ENCODE data around the gene PCP2. TPM values are rescaled to one million over a fixed set of nuclear protein-coding genes. Genes with fewer than 3 reads are reported as not detected.

Gene PCP2
- total RNA-seq, 1 experiment from 2014 or later: not detected

DNA sequence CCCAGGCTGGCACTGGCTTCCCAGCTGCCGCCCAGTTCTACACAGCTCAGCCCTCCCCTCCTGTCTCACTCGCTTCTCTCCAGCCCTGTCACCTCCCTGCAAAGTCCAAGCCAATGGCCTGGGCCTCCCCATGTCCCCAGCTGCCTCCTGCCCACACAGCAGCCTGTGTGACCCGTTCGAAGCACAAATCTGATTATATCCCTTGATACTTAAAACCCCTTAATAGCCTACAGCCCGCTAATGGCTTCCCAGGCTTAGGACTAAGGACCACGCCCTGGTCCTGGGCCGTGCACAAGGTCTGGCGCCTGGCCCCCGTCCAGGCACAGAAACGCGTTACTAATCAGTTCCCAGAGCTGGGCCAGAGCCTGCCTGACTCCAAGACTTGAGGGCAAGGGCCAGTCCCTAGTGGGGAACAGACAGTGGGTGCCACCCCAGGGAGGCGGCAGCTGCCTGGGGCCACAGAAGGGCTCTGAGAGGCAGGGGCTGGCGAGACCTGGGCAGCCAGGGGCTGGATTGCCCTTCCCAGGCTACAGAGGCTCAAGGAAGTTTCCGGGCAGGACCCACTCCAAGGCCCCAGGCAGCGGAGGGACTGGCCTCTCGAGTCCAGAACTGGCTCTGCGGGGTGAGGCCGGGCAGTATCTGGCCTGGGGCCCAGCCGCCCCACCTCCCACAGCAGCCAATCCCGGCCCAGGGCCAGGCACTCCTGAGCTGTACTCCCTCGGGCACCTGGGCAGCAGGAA, 14.6 kb downstream of the PCP2 start:
- Histone ChIP-seq H3K9me2 (replicated peaks; ENCODE audit: low read length) (no peaks in the 10 kb centered on the region), H3K9ac (ENCODE audit: low read length) (peak overlapping the region; percentile 2; the same call in 1 of the 2 replicates), H3F3A (ENCODE audit: low read length, unreplicated experiment) (no peaks in the 10 kb centered on the region), H3K27me3 (ENCODE audit: low read length) (no peaks in the 10 kb centered on the region), H3K4me3 (ENCODE audit: low read length) (no peak overlapping the region), H3K27ac (ENCODE audit: low read length) (peak overlapping the region; percentile 52), H3K36me3 (ENCODE audit: low read depth, low read length) (peaks cover 47% of the 10 kb centered on the region; the same call in 1 of the 2 replicates), H3K9me3 (ENCODE audit: low read length) (no peaks in the 10 kb centered on the region), H3K4me1 (ENCODE audit: insufficient read depth, low read length) (peaks cover 18% of the 10 kb centered on the region), H2AFZ (ENCODE audit: low read length) (no peak overlapping the region), H3K4me2 (ENCODE audit: low read length) (peak overlapping the region; percentile 11), H3K79me2 (ENCODE audit: low read length) (no peaks in the 10 kb centered on the region), H4K20me1 (ENCODE audit: low read length) (no peaks in the 10 kb centered on the region)
- intact Hi-C loops (cut with micrococcal nuclease): no loop called here
- CTCF ChIA-PET: interaction anchor here (0.6 to 1.3 kb wide), 2 partner anchors 51 to 180 kb away, joined by 4 to 5 read pairs (median 5); no protein-coding TSS in a partner anchor
- POLR2A ChIA-PET (ENCODE audit: unreplicated experiment): interaction anchor here (0.6 kb wide), 1 partner anchor 315 kb away, joined by 3 read pairs; no protein-coding TSS in a partner anchor
- ATAC-seq: peak; percentile 63
- no TSS peak for BruUV-seq (replicated peaks)
- peak; percentile 77 for DNase-seq
- TF ChIP-seq EZH2phosphoT487 (IDR thresholded peaks at IDR 0.05; ENCODE audit: borderline replicate concordance, low read length): no peak

DNA sequence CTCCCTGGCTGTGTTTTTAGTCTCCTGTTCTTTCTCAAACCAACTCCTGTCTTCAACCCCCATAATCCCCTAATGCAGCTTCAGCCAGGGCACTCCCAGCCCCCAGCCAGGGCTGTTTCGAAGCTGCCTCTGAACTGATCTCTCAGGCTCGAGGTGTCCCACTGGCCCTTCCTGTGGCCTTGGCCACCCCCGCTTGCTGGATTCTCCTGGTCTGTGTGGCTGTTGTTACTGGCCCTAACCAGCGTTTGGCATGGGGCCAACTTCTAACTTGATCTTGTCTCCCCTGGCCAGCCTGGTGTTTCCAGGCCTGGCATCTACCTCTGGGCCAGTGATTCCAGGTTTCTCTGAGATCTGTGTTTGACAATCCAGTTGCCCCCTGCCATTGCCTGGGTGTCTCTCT, 15.2 kb downstream of the PCP2 start:
- Histone ChIP-seq H3K36me3 (ENCODE audit: low read depth, low read length) (peaks cover 44% of the 10 kb centered on the region; the same call in 1 of the 2 replicates), H3K4me2 (ENCODE audit: low read length) (peak overlapping the region; percentile 11; the same call in 1 of the 2 replicates)

DNA sequence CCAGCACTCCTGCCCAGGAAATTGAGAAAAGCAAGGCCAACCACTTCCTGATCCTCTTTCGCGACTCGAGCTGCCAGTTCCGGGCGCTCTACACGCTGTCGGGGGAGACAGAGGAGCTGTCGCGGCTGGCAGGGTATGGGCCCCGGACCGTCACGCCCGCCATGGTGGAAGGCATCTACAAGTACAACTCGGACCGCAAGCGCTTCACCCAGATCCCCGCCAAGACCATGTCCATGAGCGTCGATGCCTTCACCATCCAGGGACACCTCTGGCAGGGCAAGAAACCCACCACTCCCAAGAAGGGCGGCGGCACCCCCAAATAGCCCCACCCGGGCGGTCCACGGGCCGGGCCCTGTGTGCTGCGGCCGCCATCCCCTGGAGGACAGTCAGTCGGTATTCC, 15.8 kb downstream of the PCP2 start:
- Histone ChIP-seq H3K4me3 (ENCODE audit: low read length) (no peak overlapping the region), H3K4me2 (ENCODE audit: low read length) (no peak overlapping the region), H3K27ac (ENCODE audit: low read length) (no peak overlapping the region), H3K9me2 (replicated peaks; ENCODE audit: low read length) (no peaks in the 10 kb centered on the region), H3F3A (ENCODE audit: low read length, unreplicated experiment) (no peaks in the 10 kb centered on the region), H3K4me1 (ENCODE audit: insufficient read depth, low read length) (peaks cover 18% of the 10 kb centered on the region), H3K36me3 (ENCODE audit: low read depth, low read length) (peaks cover 41% of the 10 kb centered on the region; the same call in 1 of the 2 replicates), H3K79me2 (ENCODE audit: low read length) (no peaks in the 10 kb centered on the region), H3K9me3 (ENCODE audit: low read length) (no peaks in the 10 kb centered on the region), H3K9ac (ENCODE audit: low read length) (no peak overlapping the region), H2AFZ (ENCODE audit: low read length) (no peak overlapping the region), H4K20me1 (ENCODE audit: low read length) (no peaks in the 10 kb centered on the region), H3K27me3 (ENCODE audit: low read length) (no peaks in the 10 kb centered on the region)
- no peak for DNase-seq
- intact Hi-C loops (cut with micrococcal nuclease): no loop called here
- CTCF ChIA-PET: interaction anchor here (1.3 kb wide), 1 partner anchor 49 kb away, joined by 5 read pairs; no protein-coding TSS in a partner anchor
- BruUV-seq (replicated peaks): TSS peak; percentile 65
- no peak for TF ChIP-seq EZH2 (IDR thresholded peaks at IDR 0.05; ENCODE audit: low read length, unreplicated experiment)
- no peak for TF ChIP-seq EZH2phosphoT487 (IDR thresholded peaks at IDR 0.05; ENCODE audit: borderline replicate concordance, low read length)
- TF ChIP-seq, protein P1, sequence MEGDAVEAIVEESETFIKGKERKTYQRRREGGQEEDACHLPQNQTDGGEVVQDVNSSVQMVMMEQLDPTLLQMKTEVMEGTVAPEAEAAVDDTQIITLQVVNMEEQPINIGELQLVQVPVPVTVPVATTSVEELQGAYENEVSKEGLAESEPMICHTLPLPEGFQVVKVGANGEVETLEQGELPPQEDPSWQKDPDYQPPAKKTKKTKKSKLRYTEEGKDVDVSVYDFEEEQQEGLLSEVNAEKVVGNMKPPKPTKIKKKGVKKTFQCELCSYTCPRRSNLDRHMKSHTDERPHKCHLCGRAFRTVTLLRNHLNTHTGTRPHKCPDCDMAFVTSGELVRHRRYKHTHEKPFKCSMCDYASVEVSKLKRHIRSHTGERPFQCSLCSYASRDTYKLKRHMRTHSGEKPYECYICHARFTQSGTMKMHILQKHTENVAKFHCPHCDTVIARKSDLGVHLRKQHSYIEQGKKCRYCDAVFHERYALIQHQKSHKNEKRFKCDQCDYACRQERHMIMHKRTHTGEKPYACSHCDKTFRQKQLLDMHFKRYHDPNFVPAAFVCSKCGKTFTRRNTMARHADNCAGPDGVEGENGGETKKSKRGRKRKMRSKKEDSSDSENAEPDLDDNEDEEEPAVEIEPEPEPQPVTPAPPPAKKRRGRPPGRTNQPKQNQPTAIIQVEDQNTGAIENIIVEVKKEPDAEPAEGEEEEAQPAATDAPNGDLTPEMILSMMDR (conservative IDR thresholded peaks at IDR 0.05; ENCODE audit: low read depth, low read length): no peak
- no peak for ATAC-seq
- POLR2A ChIA-PET (ENCODE audit: unreplicated experiment): no interaction called here

More for the DNA sequence above, 15.2 kb downstream of the PCP2 start:
- ChIA-PET POLR2A (ENCODE audit: unreplicated experiment) (no interaction called here), CTCF (interaction anchor here (1.3 kb wide), 1 partner anchor 50 kb away, joined by 5 read pairs; no protein-coding TSS in a partner anchor)
- Histone ChIP-seq H4K20me1 (ENCODE audit: low read length) (no peaks in the 10 kb centered on the region), H3K9me3 (ENCODE audit: low read length) (no peaks in the 10 kb centered on the region), H3K4me1 (ENCODE audit: insufficient read depth, low read length) (peaks cover 18% of the 10 kb centered on the region), H3F3A (ENCODE audit: low read length, unreplicated experiment) (no peaks in the 10 kb centered on the region), H3K27me3 (ENCODE audit: low read length) (no peaks in the 10 kb centered on the region), H3K9me2 (replicated peaks; ENCODE audit: low read length) (no peaks in the 10 kb centered on the region), H3K9ac (ENCODE audit: low read length) (no peak overlapping the region), H3K79me2 (ENCODE audit: low read length) (no peaks in the 10 kb centered on the region), H2AFZ (ENCODE audit: low read length) (no peak overlapping the region), H3K27ac (ENCODE audit: low read length) (peak overlapping the region; percentile 52), H3K4me3 (ENCODE audit: low read length) (no peak overlapping the region)
- peak; percentile 5; the same call in 1 of the 2 replicates for ATAC-seq
- DNase-seq: peak; percentile 15
- intact Hi-C loops (cut with micrococcal nuclease): no loop called here
- BruUV-seq (replicated peaks): no TSS peak
- TF ChIP-seq, protein P1 (conservative IDR thresholded peaks at IDR 0.05; ENCODE audit: low read depth, low read length): no peak
- TF ChIP-seq EZH2phosphoT487 (IDR thresholded peaks at IDR 0.05; ENCODE audit: borderline replicate concordance, low read length) (no peak), EZH2 (IDR thresholded peaks at IDR 0.05; ENCODE audit: low read length, unreplicated experiment) (no peak)
